Kidney epithelial cell (primary cell): ENCODE results near the gene LTBP3. TPM values are rescaled to one million over a fixed set of nuclear protein-coding genes. Genes with fewer than 3 reads are reported as not detected.

ENCODE experiments used
- DNase-seq: peaks from one replicate; pipeline ENCODE4 v3.0.0-alpha.2; 2010; ENCODE audit warnings: low read depth
- H3K27me3 ChIP-seq: 2 replicates; pipeline ENCODE4 v1.6.0; 2011; ENCODE audit warnings: low read length; ENCODE audit not compliant: control insufficient read depth, insufficient read depth
- H3K36me3 ChIP-seq: 2 replicates; pipeline ENCODE4 v1.5.1; 2011; ENCODE audit warnings: low read length; ENCODE audit not compliant: control insufficient read depth, insufficient read depth
- H3K4me3 ChIP-seq: 2 replicates; pipeline ENCODE4 v1.5.1; 2011; ENCODE audit warnings: low read depth, mild to moderate bottlenecking, control low read depth, low read length
- CTCF ChIP-seq: IDR thresholded peaks from 2 replicates; pipeline ENCODE4 v1.5.1; 2011; ENCODE audit warnings: mild to moderate bottlenecking, moderate library complexity, low read length, control low read depth, inconsistent platforms; ENCODE audit not compliant: insufficient read depth, poor library complexity, severe bottlenecking
- total RNA-seq: library from RNA; depleted of rRNA; stranded (reverse); fragments of >200 nt; gene quantifications from 2 replicates; pipeline ENCODE4 v1.2.3, GENCODE V29; 2015

The LTBP3 gene
- 116 and 122 TPM in 2 replicates for total RNA-seq

DNA sequence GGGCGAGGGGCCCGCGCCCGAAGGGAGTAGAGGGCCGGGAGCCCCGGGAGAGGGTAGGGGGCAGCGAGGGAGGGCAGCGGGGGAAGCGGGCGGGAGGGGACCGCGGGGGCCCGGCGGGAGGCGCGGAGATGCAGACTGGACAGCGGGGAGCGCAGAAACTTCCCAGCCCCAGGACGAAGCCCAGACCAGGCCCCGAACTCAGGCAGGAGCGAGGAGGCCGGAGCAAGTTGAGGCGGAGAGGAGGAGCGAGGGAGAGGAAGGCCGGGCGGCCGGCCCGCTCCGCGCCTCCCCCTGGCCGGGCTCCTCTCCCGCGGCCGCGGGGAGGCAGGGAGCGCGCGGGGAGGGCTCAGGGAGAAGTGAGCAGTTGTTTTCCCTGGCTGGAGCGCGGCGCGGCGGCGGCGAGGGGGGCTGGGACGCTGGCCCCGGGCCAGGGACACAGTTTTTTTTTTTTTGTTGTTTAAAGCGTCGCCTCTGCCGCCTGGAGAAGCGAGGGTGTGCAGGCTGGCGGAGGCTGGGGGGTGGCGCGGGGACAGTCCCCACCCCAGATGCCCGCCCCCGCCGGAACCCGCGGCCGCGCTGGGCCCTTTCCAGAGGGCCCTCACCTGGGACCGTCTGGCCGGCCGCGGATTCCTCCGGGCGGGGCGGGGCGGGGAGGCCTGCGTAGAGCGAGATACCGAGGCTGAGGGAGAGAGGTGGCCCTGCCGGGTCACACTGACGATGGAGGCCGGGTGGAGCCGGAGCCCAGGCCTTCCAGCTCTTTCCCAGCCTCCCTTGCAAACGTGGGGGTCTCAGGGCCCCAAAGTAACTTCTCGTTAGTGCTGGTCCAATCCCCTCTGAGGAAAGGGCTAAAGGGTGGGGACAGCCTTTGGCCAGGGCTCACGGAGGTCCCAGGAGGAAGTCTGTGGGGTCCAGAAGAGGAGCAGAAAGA, at the start of gene LTBP3:
Gene LTBP3 (minus strand): TSS at position 358 of the 928 bp plus-strand sequence. CDS start 400 bp downstream, outside the sequence.
- H3K4me3 ChIP-seq = peak within 1 kb of the TSS; percentile 54
- no peaks in the 10 kb centered on the region for H3K27me3 ChIP-seq
- H3K36me3 ChIP-seq = no peaks in the 10 kb centered on the region
- no peak for TF ChIP-seq CTCF
- DNase-seq = no peak

- Histone ChIP-seq H3K4me3 (peak overlapping the region; percentile 25), H3K27me3 (no peaks in the 10 kb centered on the region), H3K36me3 (peaks cover 1% of the 10 kb centered on the region)
- no peak for TF ChIP-seq CTCF
- DNase-seq = peak; percentile 88
These were observed 48.9 kb upstream of the LTBP3 start for GRCh38 chr11:65606876-65607613.

GRCh38 chr11:65604258-65604657, 46.1 kb upstream of the LTBP3 start:
- no peak for DNase-seq
- no peak overlapping the region for H3K4me3 ChIP-seq
- no peak for TF ChIP-seq CTCF
- H3K36me3 ChIP-seq = peaks cover 1% of the 10 kb centered on the region
- H3K27me3 ChIP-seq = no peaks in the 10 kb centered on the region

DNA sequence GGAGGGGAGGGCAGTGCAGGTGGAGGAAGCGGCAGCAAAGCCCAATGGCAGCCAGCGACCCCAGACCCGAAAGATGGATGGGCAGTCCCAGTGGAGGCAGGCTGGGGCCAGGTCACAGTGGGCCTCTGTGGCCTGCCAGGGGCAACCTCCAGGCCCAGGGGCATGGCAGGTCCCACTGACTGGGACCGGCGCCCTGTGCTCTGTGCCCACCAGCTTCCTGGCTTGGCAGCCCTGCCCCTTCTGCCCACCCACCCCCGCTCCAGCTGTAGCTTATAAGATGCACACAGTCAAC, 41.7 kb upstream of the LTBP3 start:
- Histone ChIP-seq H3K27me3 (no peaks in the 10 kb centered on the region), H3K36me3 (peaks cover 4% of the 10 kb centered on the region), H3K4me3 (no peak overlapping the region)
- DNase-seq = no peak
- TF ChIP-seq CTCF = no peak

DNA sequence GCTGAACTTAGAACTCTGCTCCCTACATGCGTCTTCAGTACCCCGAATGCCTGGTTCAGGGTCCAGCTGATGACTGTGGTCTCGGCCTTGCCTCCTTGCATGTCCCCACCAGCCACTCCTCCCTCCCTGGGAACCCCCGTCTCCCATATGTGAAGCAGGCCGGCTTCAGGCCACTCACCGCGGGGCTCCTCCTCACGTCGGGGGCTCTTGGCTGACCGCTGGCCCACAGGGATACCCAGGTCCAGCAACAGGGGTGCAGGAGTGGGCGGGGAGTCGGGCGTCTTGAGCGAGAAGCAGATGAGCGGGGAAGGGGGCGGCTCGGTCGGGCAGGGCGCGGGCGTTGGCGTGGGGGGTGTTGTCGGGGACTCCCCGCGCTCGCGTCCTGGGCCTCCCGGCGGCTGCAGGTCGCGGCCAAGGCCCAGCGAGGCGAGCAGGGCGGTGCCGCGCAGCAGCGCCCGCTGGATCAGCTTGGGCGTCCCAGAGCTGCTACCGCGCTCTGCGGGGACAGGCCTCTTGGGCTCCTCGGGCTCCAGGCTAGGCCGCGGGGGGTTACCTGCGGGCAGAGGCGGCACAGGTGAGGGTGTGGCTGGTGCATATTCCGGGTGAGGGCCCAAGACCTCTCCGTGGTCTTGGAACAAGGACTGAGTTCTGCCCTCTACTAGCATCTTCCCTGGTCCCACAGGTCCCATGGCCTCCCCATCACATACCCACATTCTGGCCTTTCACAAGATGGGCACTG, 41.2 kb upstream of the LTBP3 start:
- no peak for DNase-seq

More for the DNA sequence above, 41.2 kb upstream of the LTBP3 start:
- no peak overlapping the region for H3K4me3 ChIP-seq
- H3K36me3 ChIP-seq = peaks cover 2% of the 10 kb centered on the region
- no peaks in the 10 kb centered on the region for H3K27me3 ChIP-seq
- no peak for TF ChIP-seq CTCF
